HG02943 (cell line): Measurements from ENCODE around the gene CAMK2D.

Experiments used
- ATAC-seq: cut with Tn5 transposase; IDR thresholded peaks from one replicate; pipeline ENCODE4 v1.9.1; 2021; ENCODE audit warnings: mild to moderate bottlenecking, low read depth, moderate library complexity; ENCODE audit not compliant: unreplicated experiment

CAMK2D gene

DNA sequence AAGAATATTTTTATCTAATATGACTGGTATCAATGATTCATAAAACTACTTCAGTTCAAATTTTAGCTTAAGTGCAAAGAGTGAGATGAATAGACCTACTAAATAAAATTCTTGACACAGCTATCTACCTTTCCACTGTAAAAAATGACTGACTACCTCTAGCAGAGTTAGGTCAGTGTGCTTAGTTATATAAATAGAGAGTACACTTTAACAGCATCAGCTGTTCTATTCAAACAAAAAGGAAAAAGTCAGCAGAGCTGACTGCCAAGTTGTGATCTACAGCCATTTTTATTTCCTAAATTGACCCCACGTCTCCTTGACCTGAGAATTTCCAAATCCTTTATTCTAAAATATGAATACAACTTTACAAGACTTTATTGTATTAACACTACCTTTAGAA lies 262.4 kb downstream of the CAMK2D start:
- no peak for ATAC-seq

DNA sequence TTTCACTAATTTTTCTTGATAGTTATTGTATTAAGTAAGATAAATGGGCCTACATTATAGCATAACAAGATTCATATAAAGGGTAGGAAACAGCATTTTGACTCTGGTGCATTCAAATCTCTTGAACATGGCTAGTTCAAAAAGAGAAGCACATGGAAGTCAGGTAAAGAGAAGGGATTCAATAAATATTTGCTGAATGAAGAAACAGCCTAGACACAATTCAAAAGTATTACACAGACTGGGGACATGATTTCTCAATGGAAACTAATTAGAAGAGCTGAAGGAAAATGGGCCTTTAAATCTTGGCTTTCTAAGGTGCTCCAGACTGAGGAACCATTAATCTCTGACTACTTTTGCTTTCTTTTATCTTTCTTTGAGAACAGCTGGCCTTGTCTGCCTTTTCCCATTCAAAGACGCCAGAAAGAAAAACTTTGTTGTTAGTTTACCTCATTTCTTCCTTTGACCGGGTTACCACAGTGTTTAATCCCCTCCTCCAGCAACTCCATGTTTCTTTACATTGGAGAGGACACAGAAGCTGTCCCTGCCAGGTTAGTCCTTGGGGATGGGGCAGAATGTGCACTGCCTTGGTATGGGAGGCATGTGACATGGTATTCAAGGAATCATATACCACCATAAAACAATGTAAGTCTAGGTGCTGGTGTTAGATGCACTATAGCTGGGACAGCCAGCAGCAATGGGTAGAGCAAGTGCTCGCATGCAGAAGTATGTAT lies 264.2 kb downstream of the CAMK2D start:
- ATAC-seq, result no peak

- no peak for ATAC-seq
Observed at GRCh38 chr4:113496698-113497097, 264.8 kb downstream of the CAMK2D start.

GRCh38 chr4:113495790-113496189 lies 265.7 kb downstream of the CAMK2D start:
- ATAC-seq, result no peak

GRCh38 chr4:113483131-113483530 lies 278.4 kb downstream of the CAMK2D start:
- ATAC-seq, result no peak

- ATAC-seq, result no peak
Observed at GRCh38 chr4:113482325-113482724, 279.2 kb downstream of the CAMK2D start.

DNA sequence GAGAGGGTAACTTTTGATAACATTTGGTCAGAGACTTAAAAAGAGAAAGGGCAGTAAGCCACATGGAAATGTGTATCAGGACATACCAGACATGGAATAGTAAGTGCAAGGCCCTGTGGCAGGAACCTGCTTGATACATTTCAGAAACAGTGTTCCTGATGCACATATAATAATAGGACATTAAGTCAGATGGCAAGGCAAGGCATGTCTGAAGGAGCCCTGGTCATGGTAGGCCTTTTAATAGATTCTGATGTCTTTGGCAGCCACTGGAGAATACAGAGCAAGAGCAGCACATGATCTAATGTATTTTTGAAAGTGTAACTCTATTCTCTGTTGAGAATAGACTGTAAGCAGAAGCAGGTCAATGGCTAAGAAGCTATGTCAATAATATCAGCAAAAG lies 279.7 kb downstream of the CAMK2D start:
- ATAC-seq, result no peak

- ATAC-seq, result no peak
Observed at GRCh38 chr4:113480109-113480508, 281.4 kb downstream of the CAMK2D start.

GRCh38 chr4:113478032-113478431 lies 283.5 kb downstream of the CAMK2D start:
- no peak for ATAC-seq

DNA sequence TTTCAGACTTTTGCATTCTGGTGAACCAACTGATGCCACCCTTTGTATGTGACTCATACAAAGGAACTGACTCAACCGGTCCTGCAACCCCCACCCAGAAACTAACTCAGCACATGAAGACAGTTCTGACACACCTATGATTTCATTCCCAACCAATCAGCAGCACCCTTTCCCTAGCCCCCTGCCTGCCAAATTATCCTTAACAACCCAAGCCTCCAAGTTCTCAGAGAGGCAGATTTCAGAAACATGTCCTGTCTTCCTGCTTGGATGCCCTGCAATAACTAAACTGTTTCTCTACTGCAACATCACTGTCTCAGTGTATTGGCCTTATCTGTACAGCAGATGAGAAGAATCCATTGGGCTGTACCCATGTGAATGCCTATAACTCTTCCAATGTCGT lies 284.7 kb downstream of the CAMK2D start:
- no peak for ATAC-seq

DNA sequence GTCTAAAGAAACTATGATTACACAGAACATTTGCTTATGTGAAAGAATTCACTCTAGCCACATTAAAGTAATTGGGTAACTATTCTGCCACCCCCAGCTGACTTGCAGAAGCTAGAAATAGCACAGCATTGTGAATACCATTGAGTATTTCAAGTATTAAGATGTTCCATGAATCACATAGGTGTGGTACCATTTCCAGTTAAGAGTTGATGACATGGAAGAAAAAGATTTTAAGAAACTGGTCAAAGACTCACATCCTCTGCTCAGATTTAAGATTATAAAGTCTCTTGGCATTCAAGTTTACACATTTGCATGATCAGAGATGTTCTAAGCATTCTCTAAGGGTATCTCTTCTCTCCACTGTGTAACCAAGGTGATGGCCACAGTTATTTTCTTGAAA lies 287.5 kb downstream of the CAMK2D start:
- ATAC-seq, result no peak

- no peak for ATAC-seq
Observed at GRCh38 chr4:113472864-113473263, 288.7 kb downstream of the CAMK2D start.

- ATAC-seq, result no peak
Observed at GRCh38 chr4:113471146-113471860, 290.2 kb downstream of the CAMK2D start.

DNA sequence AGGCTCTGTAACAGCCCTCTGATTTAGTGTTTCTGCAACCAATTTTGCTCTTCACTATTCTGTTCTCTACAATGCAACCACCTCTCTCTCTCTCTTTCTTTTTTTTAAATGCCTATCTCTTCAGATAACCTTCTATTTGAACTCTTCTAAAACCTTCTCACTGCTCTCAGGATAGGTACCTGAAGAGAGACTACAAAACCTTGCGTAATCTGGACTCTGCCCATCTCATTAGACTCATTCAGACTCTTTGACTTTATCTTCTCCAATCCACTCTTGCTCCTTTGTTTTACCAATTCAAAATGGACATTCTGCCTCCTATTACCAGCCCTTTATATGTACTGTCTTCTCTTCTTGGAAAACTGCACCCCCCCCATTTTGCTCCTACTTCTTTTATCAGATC lies 291.6 kb downstream of the CAMK2D start:
- ATAC-seq, result no peak

- ATAC-seq, result no peak
Observed at GRCh38 chr4:113469023-113469390, 292.5 kb downstream of the CAMK2D start.

GRCh38 chr4:113468165-113469022 lies 293.1 kb downstream of the CAMK2D start:
- no peak for ATAC-seq

GRCh38 chr4:113467581-113467980 lies 294.0 kb downstream of the CAMK2D start:
- no peak for ATAC-seq

GRCh38 chr4:113462286-113462685 lies 299.3 kb downstream of the CAMK2D start:
- ATAC-seq, result no peak

DNA sequence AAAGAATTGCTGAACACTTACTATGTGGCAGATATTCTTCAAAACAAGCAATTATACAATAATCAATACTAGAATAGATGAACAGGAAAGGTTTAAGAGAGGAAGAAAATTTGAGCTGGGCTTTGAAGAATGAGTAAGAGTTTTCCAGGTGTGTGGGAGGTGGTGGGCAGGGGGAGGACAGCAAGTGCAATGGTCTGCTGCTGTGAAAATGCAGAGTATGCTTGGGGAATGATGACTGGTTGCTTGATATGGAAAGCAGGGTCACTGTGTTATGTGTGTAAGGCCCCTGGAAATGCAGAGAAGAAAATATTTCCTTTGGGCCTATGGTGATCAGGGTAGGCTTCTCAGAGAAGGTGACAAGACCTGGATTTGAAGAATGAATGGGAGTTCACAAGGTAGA lies 300.3 kb downstream of the CAMK2D start:
- no peak for ATAC-seq

- ATAC-seq, result no peak
Observed at GRCh38 chr4:113457886-113458285, 303.7 kb downstream of the CAMK2D start.

- ATAC-seq, result no peak
Observed at GRCh38 chr4:113457121-113457520, 304.4 kb downstream of the CAMK2D start.
